Liver (tissue), 9 donors: ENCODE results near the gene HIKESHI. TPM values are rescaled to one million over a fixed set of nuclear protein-coding genes. Genes with fewer than 3 reads are reported as not detected.

ENCODE experiments used
- DNase-seq: peaks from one replicate; pipeline ENCODE4 v3.0.0-alpha.2; 2017; ENCODE audit warnings: low spot score
- H3K27ac ChIP-seq, 2 donors: one replicate each; pipeline ENCODE4 v1.7.0; 2013; ENCODE audit warnings: inconsistent platforms in 2 of 2, low read length in 2 of 2, control low read depth in 1 of 2, low read depth in 1 of 2, mild to moderate bottlenecking in 1 of 2
- H3K27me3 ChIP-seq, 4 donors: one replicate each; pipeline versions ENCODE4 v1.6.1 to v1.7.0; 2013; ENCODE audit warnings: low read length in 3 of 4, inconsistent platforms in 1 of 4, mild to moderate bottlenecking in 1 of 4, moderate library complexity in 1 of 4; ENCODE audit not compliant: control insufficient read depth in 4 of 4, insufficient read depth in 4 of 4
- H3K36me3 ChIP-seq, 4 donors: one replicate each; pipeline versions ENCODE4 v1.6.1 to v1.7.0; 2013; ENCODE audit warnings: low read length in 3 of 4, mild to moderate bottlenecking in 3 of 4, low read depth in 1 of 4, moderate library complexity in 1 of 4; ENCODE audit not compliant: control insufficient read depth in 4 of 4, insufficient read depth in 3 of 4
- H3K4me1 ChIP-seq, 4 donors: one replicate each; pipeline versions ENCODE4 v1.6.1 to v1.7.0; 2013; ENCODE audit warnings: low read length in 3 of 4, mild to moderate bottlenecking in 3 of 4, moderate library complexity in 1 of 4; ENCODE audit not compliant: control insufficient read depth in 4 of 4, insufficient read depth in 4 of 4
- H3K4me3 ChIP-seq, 3 donors: one replicate each; pipeline versions ENCODE4 v1.6.1 to v1.7.0; 2013; ENCODE audit warnings: low read length in 3 of 3, control low read depth in 1 of 3, low read depth in 1 of 3, mild to moderate bottlenecking in 1 of 3
- H3K9ac ChIP-seq, 2 donors: one replicate each; pipeline ENCODE4 v1.7.0; 2013; ENCODE audit warnings: low read length in 2 of 2, mild to moderate bottlenecking in 2 of 2, moderate library complexity in 2 of 2, control low read depth in 1 of 2, low read depth in 1 of 2
- H3K9me3 ChIP-seq, 4 donors: one replicate each; pipeline versions ENCODE4 v1.6.1 to v1.7.0; 2013; ENCODE audit warnings: low read length in 3 of 4; ENCODE audit not compliant: control insufficient read depth in 4 of 4
- EGR1 ChIP-seq, 2 donors: IDR thresholded peaks; 2 replicates each; pipeline ENCODE4 v1.6.1; 2016 to 2018; ENCODE audit warnings: antibody characterized with exemption in 2 of 2, low read depth in 2 of 2
- FOXA1 ChIP-seq: IDR thresholded peaks from 2 replicates; pipeline ENCODE4 v1.6.1; 2016; ENCODE audit warnings: antibody characterized with exemption
- FOXA2 ChIP-seq: IDR thresholded peaks from 2 replicates; pipeline ENCODE4 v1.6.1; 2016; ENCODE audit warnings: antibody characterized with exemption
- GABPA ChIP-seq, 2 donors: IDR thresholded peaks in 1 of 2; conservative IDR thresholded peaks in 1 of 2; 2 replicates each; pipeline ENCODE4 v1.6.1; 2016; ENCODE audit warnings: antibody characterized with exemption in 2 of 2, mild to moderate bottlenecking in 1 of 2, moderate library complexity in 1 of 2
- HNF4A ChIP-seq, 2 donors: conservative IDR thresholded peaks; 2 replicates each; pipeline ENCODE4 v1.6.1; 2016; ENCODE audit warnings: antibody characterized with exemption in 2 of 2, mild to moderate bottlenecking in 2 of 2
- HNF4G ChIP-seq: IDR thresholded peaks from 2 replicates; pipeline ENCODE4 v1.6.1; 2016; ENCODE audit warnings: antibody characterized with exemption
- JUND ChIP-seq, 2 donors: IDR thresholded peaks; 2 replicates each; pipeline ENCODE4 v1.6.1; 2016; ENCODE audit warnings: antibody characterized with exemption in 2 of 2
- NR2F2 ChIP-seq: IDR thresholded peaks from 2 replicates; pipeline ENCODE4 v1.6.1; 2016; ENCODE audit warnings: antibody characterized with exemption
- RAD21 ChIP-seq, 2 donors: IDR thresholded peaks; 2 replicates each; pipeline ENCODE4 v1.6.1; 2016; ENCODE audit warnings: antibody characterized with exemption in 2 of 2, mild to moderate bottlenecking in 2 of 2
- SP1 ChIP-seq: IDR thresholded peaks from 2 replicates; pipeline ENCODE4 v1.6.1; 2018; ENCODE audit warnings: antibody characterized with exemption, mild to moderate bottlenecking
- TAF1 ChIP-seq: conservative IDR thresholded peaks from 2 replicates; pipeline ENCODE4 v1.6.1; 2016; ENCODE audit warnings: antibody characterized with exemption, mild to moderate bottlenecking
- YY1 ChIP-seq: IDR thresholded peaks from 2 replicates; pipeline ENCODE4 v1.6.1; 2016; ENCODE audit warnings: antibody characterized with exemption, mild to moderate bottlenecking
- WGBS: extraction: QIAGEN DNeasy Blood & Tissue Kit; methylation state at CpG from one replicate; pipeline ENCODE4 v1.1.7; 2013; 5-methylcytosine and 5-hydroxymethylcytosine counted together
- polyA plus RNA-seq, 2 donors: library from polyadenylated mRNA; stranded (reverse) in 1 of 2; unstranded in 1 of 2; fragments of 200-250 nt in 1 of 2; fragments of >200 nt in 1 of 2; fragmentation: Nextera tagmentation in 1 of 2; extraction: Ambion mirVana in 1 of 2; gene quantifications; one replicate each; pipeline versions ENCODE4 v1.2.1 to v1.2.3, GENCODE V29; 2013 to 2015
- total RNA-seq, 2 donors: library from RNA; depleted of rRNA; stranded (reverse); fragments of >200 nt; gene quantifications; one replicate each; pipeline ENCODE4 v1.2.3, GENCODE V29; 2014
- TF ChIP-seq, protein P1 (sequence below): IDR thresholded peaks from 2 replicates; pipeline ENCODE4 v1.6.1; 2016; ENCODE audit warnings: antibody characterized with exemption, mild to moderate bottlenecking
- TF ChIP-seq, protein P2 (sequence below): IDR thresholded peaks from 2 replicates; pipeline ENCODE4 v1.6.1; 2016; ENCODE audit warnings: antibody characterized with exemption
- TF ChIP-seq, protein P3 (sequence below): fragments of 150-350 bp; IDR thresholded peaks from 2 replicates; pipeline ENCODE4 v1.5.1; 2017; ENCODE audit warnings: improper control_type of control experiment, low read depth, low read length; ENCODE audit not compliant: missing input control
- TF ChIP-seq, protein P4 (sequence below): IDR thresholded peaks from 2 replicates; pipeline ENCODE4 v1.6.1; 2016; ENCODE audit warnings: antibody characterized with exemption
- donor health status: healthy.
- donor health status: healthy.
- donor health status: healthy.
- donor health status: healthy.
- donor health status: healthy.

The HIKESHI gene
- total and polyA plus RNA-seq, 4 donors = 13.3 to 23.3 (median 20.3) TPM

DNA sequence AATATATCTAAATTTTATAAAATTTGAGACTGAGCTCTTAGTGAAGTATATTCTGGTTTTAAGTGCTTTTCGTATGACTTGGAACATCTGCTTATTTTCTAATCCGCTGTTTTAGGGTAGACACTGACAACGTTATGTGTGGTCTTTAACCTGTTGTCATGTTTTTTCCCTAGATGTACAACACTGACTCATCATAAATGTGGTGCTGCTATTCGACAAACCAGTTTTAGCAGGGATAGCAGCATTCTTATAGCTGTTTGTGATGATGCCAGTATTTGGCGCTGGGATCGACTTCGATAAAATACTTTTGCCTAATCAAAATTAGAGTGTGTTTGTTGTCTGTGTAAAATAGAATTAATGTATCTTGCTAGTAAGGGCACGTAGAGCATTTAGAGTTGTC, 23.8 kb upstream of the HIKESHI start:
- 92% methylated on average over 8 of the region's 8 CpGs for WGBS
- no peak overlapping the region for H3K9ac ChIP-seq
- TF ChIP-seq, protein P1, sequence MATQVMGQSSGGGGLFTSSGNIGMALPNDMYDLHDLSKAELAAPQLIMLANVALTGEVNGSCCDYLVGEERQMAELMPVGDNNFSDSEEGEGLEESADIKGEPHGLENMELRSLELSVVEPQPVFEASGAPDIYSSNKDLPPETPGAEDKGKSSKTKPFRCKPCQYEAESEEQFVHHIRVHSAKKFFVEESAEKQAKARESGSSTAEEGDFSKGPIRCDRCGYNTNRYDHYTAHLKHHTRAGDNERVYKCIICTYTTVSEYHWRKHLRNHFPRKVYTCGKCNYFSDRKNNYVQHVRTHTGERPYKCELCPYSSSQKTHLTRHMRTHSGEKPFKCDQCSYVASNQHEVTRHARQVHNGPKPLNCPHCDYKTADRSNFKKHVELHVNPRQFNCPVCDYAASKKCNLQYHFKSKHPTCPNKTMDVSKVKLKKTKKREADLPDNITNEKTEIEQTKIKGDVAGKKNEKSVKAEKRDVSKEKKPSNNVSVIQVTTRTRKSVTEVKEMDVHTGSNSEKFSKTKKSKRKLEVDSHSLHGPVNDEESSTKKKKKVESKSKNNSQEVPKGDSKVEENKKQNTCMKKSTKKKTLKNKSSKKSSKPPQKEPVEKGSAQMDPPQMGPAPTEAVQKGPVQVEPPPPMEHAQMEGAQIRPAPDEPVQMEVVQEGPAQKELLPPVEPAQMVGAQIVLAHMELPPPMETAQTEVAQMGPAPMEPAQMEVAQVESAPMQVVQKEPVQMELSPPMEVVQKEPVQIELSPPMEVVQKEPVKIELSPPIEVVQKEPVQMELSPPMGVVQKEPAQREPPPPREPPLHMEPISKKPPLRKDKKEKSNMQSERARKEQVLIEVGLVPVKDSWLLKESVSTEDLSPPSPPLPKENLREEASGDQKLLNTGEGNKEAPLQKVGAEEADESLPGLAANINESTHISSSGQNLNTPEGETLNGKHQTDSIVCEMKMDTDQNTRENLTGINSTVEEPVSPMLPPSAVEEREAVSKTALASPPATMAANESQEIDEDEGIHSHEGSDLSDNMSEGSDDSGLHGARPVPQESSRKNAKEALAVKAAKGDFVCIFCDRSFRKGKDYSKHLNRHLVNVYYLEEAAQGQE = no peak
- TF ChIP-seq EGR1 (IDR thresholded peaks at IDR 0.05; ENCODE audit: low read depth in 2 of 2) (no peak), YY1 (no peak), HNF4A (conservative IDR thresholded peaks at IDR 0.05) (no peak), HNF4G (no peak), NR2F2 (no peak), RAD21 (IDR thresholded peaks at IDR 0.05) (no peak)
- TF ChIP-seq, protein P2, sequence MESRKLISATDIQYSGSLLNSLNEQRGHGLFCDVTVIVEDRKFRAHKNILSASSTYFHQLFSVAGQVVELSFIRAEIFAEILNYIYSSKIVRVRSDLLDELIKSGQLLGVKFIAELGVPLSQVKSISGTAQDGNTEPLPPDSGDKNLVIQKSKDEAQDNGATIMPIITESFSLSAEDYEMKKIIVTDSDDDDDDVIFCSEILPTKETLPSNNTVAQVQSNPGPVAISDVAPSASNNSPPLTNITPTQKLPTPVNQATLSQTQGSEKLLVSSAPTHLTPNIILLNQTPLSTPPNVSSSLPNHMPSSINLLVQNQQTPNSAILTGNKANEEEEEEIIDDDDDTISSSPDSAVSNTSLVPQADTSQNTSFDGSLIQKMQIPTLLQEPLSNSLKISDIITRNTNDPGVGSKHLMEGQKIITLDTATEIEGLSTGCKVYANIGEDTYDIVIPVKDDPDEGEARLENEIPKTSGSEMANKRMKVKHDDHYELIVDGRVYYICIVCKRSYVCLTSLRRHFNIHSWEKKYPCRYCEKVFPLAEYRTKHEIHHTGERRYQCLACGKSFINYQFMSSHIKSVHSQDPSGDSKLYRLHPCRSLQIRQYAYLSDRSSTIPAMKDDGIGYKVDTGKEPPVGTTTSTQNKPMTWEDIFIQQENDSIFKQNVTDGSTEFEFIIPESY = no peak
- TF ChIP-seq, protein P3, sequence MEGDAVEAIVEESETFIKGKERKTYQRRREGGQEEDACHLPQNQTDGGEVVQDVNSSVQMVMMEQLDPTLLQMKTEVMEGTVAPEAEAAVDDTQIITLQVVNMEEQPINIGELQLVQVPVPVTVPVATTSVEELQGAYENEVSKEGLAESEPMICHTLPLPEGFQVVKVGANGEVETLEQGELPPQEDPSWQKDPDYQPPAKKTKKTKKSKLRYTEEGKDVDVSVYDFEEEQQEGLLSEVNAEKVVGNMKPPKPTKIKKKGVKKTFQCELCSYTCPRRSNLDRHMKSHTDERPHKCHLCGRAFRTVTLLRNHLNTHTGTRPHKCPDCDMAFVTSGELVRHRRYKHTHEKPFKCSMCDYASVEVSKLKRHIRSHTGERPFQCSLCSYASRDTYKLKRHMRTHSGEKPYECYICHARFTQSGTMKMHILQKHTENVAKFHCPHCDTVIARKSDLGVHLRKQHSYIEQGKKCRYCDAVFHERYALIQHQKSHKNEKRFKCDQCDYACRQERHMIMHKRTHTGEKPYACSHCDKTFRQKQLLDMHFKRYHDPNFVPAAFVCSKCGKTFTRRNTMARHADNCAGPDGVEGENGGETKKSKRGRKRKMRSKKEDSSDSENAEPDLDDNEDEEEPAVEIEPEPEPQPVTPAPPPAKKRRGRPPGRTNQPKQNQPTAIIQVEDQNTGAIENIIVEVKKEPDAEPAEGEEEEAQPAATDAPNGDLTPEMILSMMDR = no peak
- TF ChIP-seq, protein P4, sequence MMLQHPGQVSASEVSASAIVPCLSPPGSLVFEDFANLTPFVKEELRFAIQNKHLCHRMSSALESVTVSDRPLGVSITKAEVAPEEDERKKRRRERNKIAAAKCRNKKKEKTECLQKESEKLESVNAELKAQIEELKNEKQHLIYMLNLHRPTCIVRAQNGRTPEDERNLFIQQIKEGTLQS = no peak
- peaks cover 4 to 25% (median 13%) of the 10 kb centered on the region in 4 donors for H3K36me3 ChIP-seq
- no peak for DNase-seq
- H3K9me3 ChIP-seq = no peaks in the 10 kb centered on the region
- no peak overlapping the region for H3K27ac ChIP-seq
- H3K27me3 ChIP-seq = no peaks in the 10 kb centered on the region
- no peaks in the 10 kb centered on the region for H3K4me1 ChIP-seq
- H3K4me3 ChIP-seq = no peak overlapping the region

DNA sequence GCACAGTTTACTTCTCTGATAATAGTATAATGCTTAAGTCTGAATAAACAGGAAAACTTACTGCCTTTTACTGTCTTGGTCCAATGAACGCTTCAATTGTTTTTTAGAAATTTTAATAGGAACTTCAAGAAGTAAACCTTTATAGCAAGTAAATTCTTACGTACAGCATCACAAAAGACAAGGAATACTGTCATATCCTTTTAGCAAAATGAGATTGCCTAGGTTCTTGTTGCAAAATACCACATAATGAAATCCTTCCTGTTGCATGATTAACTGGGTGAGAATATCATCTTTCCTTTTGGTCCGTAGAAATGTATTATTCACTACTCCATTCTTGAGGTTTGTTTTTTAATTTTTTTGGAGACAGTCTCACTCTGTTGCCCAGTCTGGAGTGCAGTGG, 22.3 kb upstream of the HIKESHI start:
- Histone ChIP-seq H3K36me3 (peaks cover 6 to 27% (median 14%) of the 10 kb centered on the region in 4 donors), H3K4me3 (no peak overlapping the region), H3K27me3 (no peaks in the 10 kb centered on the region), H3K9ac (no peak overlapping the region), H3K4me1 (no peaks in the 10 kb centered on the region), H3K27ac (no peak overlapping the region), H3K9me3 (no peaks in the 10 kb centered on the region)
- DNase-seq = no peak
- 96% methylated on average over 3 of the region's 3 CpGs for WGBS
- TF ChIP-seq, protein P3 = no peak
- TF ChIP-seq, protein P2 = no peak
- TF ChIP-seq YY1 (no peak), HNF4A (conservative IDR thresholded peaks at IDR 0.05) (no peak), TAF1 (no peak), FOXA1 (no peak), FOXA2 (no peak), JUND (IDR thresholded peaks at IDR 0.05) (no peak), NR2F2 (no peak), GABPA (IDR thresholded peaks at IDR 0.05 in 1 of 2, conservative IDR thresholded peaks at IDR 0.05 in 1 of 2) (no peak), SP1 (no peak), HNF4G (no peak)
- TF ChIP-seq, protein P4 = no peak
